Stimulated activated CD8-positive, alpha-beta memory T cell treated with anti-CD3 and anti-CD28 coated beads, Interleukin-4, amount 100 ng/mL, for 48 hours (primary cell): ENCODE data around the gene PDLIM5.
"Not testable (repeated sequence)": the region's sequence is repeated elsewhere in the genome, so short reads cannot be mapped to it uniquely, and the experiment has no call there.

ENCODE experiments used
- DNase-seq: peaks from one replicate; pipeline ENCODE4 v3.0.0-alpha.2; 2020

PDLIM5 gene

DNA sequence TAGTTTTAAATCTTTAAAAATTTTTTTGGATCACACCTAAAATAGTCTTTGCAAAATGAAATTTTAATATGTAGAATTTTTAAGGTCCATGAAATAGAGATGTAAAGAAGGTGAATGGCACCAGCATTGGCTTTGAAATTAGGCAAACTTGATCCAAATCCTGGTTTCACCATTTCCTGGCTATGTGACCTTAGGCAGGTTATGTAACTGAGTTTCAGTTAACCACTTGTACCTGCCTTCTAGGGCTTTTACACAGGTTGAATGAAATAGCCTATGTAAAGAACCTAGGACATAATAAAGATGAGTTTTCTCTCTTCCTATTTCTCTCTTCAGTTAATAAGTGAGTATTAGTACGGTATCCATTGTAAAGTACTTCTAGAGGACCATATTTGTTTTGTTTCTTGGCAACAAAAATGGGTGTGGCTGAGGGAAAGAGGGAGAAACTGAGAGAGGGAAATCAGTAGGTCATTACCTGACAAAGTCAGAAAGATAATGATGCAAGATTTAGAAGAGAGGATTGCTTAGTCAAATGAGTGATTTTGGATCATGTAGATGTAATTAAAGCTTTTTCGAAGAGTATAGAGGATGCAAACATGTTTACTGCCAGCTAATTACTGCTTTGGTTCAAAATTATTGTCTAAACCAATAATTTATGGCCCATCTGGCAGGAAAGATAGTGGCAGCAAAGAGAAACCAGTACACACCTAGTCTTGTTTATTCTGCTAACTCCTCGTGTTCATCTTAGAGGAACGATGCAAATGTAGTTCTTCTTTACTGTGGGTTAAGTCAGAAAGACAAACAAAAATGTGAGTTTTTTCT is 81.9 kb downstream of the PDLIM5 start:
- DNase-seq: no peak

DNA sequence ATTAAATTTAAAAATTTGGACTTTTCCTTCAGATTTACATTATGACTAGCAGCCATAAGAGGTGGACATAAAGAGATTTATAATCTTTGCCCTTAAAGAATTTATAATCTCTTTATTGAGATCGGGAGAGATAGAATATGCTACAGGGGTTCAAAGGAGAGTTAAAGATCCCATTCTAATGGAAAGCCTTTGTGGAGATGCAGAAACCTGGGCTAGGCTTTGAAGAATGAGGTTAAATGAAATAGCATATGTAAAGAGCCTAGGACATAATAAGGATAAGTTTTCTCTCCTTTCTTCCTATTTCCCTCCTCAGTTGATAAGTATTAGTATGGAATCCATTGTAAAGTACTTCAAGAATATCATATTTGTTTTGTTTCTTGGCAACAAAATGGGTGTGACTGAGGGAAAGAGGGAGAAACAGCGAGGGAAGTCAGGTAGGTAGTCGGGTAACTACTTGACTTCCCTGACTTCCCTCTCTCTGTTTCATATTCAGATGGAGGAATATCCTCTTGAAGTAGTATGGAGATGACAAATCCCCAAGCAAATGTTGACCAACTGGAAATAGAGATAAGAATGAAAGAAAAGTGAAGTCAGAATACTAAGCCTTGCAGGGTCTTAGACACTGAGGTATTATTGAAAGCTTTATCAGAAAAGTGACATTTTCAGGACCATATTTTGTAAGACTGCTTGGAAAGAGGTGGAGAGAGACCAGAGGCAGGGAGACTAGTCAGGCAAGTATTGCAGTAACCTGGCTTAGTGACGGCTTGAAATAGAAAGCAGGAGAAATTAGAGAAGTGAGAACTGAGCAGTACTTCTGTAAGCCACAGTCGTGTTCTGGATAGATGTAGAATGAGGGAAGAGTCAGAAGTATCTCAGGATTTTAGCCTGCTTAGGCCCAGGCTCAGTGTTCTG is 82.9 kb downstream of the PDLIM5 start:
- no peak for DNase-seq

DNA sequence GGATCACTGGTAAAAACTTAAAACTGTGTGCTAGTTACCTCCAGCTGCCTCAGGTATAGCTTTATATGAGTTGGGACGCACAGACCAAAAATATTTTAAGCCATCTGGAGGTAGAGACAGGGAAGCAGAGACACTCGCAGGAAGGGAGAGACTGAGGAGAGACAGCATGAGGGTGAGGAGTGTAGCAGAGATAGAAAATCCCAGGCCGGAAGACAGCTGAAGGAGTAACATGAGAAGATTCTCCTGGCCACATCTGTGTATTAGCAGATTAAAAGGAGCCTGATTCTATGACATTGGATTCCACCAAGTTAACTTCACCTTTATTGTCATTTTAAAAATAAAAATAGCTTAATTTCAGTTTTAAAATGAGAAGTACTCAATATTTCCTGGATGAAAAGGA is 84.3 kb downstream of the PDLIM5 start:
- DNase-seq: no peak

GRCh38 chr4:94536649-94537469 is 85.1 kb downstream of the PDLIM5 start:
- DNase-seq: no peak

DNA sequence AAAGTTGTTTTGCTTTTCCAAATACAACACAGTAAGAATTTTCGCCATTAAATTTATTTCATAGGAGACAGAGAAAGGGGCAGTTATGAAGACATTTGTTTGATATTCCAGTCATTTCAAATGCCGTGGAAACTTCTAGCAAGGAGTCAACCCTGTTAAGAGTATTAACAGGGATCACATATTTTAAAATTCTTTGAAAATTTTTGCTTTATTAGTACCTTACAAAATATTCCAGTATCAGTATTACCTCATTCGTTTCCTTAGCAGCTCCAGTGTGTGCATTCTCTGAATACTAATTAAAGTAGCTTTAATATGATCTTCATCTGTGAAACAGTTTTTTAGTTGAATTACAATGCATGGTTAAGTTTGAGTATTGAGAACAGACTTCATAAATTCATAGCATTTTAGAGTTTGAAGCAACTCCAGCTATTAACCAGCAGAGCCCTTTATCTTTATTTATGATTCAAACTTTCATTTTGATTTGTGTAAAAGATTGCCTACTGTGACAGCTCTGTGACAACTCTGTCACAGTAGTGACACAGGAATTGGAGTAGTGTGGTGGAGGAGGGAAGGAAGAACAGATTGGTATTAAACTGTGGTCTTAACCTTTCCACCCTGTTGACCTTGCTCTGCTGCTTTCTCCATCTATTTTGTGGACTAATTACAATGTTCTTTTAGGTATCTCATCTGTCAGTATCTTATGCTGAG is 86.3 kb downstream of the PDLIM5 start:
- no peak for DNase-seq

DNA sequence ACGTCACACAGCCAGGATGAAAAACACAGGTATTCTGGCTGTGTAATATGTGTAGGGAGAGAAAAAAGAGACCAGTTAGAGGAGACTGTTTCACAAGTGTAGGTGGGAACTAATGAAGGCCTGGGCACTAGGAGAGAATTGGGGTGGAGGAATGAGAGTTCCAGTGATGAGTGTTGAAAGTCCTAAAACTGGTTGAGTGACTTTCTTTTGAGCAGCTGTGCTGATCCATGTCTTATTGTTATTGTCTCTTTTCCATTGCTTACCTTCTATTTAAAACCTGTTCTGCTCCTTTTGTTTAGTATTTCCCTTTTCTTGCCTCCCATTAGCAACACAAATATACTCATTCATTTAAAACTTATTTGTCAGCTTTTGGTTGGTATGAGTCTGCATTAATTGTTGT is 88.7 kb downstream of the PDLIM5 start:
- DNase-seq: no peak

GRCh38 chr4:94544811-94545210 is 93.1 kb downstream of the PDLIM5 start:
- DNase-seq: no peak

GRCh38 chr4:94545296-94545695 is 93.6 kb downstream of the PDLIM5 start:
- no peak for DNase-seq

GRCh38 chr4:94546949-94547348 is 95.2 kb downstream of the PDLIM5 start:
- no peak for DNase-seq

DNA sequence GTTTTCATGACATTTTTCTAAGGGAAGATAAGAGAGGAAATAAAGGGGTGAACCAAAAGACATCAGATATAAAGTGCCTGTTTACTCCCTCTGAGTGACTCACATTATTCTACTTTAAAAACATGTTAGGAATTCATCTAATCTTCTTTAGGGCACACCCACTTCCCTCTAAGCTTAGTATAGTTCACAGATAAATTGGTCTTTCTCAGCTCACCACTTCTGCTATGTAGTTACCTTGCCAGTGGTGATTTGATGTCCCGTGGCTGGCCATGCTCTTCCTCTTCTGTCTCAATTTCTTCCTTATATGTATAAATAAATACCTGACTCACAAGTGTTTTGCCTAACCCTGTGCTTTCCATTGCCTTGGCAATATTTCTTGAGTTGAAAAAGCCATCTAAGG is 96.8 kb downstream of the PDLIM5 start:
- DNase-seq: no peak

DNA sequence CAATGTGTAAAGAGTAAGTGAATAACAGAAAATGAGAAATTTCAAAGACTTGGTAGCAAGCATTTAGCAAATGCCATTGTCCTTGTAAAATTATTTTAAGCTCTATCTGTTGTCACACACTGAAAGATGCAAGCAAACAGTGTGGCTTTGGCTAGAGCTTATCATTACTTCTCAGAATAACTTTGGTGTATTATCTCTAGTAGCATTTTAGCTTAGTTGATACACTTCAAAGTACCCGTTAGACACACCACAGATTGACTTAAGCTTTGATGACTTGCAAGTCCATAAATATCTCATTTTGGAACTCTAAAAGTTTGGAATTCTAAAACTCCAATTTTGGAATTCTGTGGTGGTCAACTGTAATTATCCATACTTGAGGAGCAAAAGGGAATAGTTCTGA is 98.6 kb downstream of the PDLIM5 start:
- DNase-seq: no peak

DNA sequence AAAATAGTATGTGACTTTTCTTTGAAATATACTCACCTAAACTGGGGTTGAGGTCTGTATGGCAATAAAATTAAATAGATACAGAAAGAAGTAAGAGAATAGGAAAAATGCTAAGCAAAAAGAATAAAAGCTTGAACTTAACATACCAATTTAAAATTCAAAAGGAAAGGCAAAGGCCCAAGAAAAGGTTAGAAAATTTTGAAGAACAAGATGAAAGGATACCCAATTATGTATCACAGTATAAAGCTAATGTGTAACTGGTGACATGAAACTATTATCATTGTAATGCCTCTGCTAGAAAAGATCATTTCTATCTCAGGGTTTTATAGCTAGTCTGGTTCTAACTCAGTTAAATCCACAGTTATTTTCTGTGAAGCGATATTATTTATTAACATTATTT is 99.1 kb downstream of the PDLIM5 start:
- DNase-seq: no peak

- DNase-seq: no peak
Measured at GRCh38 chr4:94551643-94552564, 100.2 kb downstream of the PDLIM5 start.

- not testable (repeated sequence) for DNase-seq
Measured at GRCh38 chr4:94556047-94556446, 104.3 kb downstream of the PDLIM5 start.

DNA sequence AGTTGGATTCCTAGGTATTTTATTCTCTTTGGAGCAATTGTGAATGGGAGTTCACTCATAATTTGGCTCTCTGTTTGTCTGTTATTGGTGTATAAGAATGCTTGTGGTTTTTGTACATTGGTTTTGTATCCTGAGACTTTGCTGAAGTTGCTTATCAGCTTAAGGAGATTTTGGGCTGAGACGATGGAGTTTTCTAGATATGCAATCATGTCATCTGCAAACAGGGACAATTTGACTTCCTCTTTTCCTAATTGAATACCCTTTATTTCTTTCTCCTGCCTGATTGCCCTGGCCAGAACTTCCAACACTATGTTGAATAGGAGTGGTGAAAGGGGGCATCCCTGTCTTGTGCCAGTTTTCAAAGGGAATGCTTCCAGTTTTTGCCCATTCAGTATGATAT is 105.9 kb downstream of the PDLIM5 start:
- not testable (repeated sequence) for DNase-seq

DNA sequence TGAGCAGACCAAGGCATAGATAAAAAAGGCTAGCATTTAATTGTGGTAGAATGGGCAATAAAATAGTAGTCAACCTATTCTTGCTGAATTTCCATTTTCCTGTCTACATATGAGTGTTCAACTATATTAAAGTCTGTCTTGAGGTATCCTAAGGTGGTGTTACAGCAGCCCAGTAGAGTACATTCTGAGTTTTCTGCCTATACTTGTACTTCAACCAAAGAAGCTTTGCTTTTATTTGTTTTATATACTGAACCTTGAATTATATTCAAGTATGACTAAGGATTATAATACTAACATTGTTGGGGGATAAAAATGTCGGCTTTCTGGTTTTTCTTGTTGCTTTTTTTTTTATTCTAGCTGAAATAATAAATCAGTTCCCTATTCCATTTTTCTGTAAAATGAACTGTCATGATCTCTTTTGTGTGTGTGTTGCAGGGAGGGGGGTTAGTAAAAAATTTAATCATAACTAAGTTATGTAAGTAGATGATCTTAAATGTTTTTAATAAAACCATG is 106.7 kb downstream of the PDLIM5 start:
- DNase-seq: no peak

- DNase-seq: no peak
Measured at GRCh38 chr4:94559351-94559806, 107.6 kb downstream of the PDLIM5 start.

DNA sequence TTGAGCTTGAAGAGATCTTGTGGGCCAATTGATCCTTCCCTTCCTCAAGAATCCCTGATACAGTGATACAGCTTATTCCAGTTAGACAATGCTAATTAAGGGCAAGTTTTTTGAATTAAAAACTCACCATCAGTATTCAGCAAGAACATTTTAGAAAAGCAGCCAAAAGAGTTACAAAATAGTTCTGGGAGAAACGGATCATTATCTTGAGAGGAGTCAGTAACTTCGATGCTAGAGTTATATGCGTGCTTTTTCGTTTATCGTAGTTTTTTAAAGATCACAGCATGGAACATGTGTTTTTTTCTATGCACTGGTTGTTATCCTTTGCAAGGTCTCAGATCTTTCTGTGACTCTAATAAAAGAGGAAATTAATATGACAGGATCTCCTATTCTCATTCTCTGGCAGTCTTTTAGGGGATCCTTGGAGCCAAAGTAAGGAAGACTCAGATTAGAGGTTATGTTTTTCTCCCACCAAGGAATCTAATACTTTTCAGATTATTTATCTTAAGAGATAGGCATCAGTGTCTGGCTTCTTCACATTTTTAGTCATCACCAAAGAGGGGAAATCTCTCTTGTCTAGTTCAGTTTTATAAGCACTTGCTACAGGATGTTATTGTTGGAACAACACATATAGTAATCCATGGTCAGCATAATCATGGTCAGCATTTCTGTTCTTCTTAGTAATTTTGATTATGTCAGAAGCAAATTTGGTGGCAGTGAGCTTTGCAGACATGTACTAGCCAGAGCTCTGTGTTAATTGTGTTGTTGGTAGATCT is 109.7 kb downstream of the PDLIM5 start:
- no peak for DNase-seq

DNA sequence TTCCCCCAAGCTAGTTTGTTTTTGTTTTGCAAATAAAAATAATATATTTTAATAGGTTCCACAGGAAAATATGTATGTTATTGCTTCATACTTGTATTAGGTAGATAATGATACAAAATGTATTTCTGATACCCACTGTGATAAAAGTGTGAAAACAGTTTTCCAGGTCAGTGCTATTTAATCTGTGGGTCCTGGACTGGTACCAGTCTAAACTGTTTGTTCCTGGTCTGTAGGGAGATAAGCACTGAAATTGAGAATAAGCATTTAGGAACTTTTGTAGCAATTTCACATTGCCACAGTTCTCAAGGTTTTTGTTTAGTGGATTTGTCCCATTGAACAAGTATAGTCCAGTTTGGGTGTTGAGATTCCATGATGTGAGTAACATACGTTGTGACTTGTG is 110.5 kb downstream of the PDLIM5 start:
- DNase-seq: no peak

- no peak for DNase-seq
Measured at GRCh38 chr4:94564252-94564651, 112.5 kb downstream of the PDLIM5 start.
